Measurements from ENCODE around the gene SRC. TPM values are rescaled to one million over a fixed set of nuclear protein-coding genes. Genes with fewer than 3 reads are reported as not detected.

Gene SRC
- total RNA-seq, 1 donor from 2014 or later = 48.6 TPM

- no peaks in the 10 kb centered on the region for H3K4me1 ChIP-seq
- H3K36me3 ChIP-seq = no peaks in the 10 kb centered on the region
- intact Hi-C loops (cut with DNase I) = no loop called here
- H3K4me3 ChIP-seq = no peak overlapping the region
- TF ChIP-seq POLR2A (IDR thresholded peaks at IDR 0.05) = no peak
- TF ChIP-seq CTCF (IDR thresholded peaks at IDR 0.05) = no peak
- no peak for TF ChIP-seq POLR2AphosphoS5 (IDR thresholded peaks at IDR 0.05; ENCODE audit: insufficient read depth in 1 of 2, low read depth in 1 of 2)
- DNase-seq (ENCODE audit: extremely low spot score in 2 of 2) = no peak
- H3K9me3 ChIP-seq = no peaks in the 10 kb centered on the region
- no peak overlapping the region for H3K27ac ChIP-seq
- H3K27me3 ChIP-seq = no peaks in the 10 kb centered on the region
Observed at GRCh38 chr20:37442986-37443385, 97.0 kb downstream of the SRC start.

- intact Hi-C loops (cut with DNase I) = no loop called here
- H3K4me3 ChIP-seq = no peak overlapping the region
- no peak for DNase-seq (ENCODE audit: extremely low spot score in 2 of 2)
- H3K36me3 ChIP-seq = no peaks in the 10 kb centered on the region
- H3K9me3 ChIP-seq = no peaks in the 10 kb centered on the region
- H3K27ac ChIP-seq = no peak overlapping the region
- H3K4me1 ChIP-seq = no peaks in the 10 kb centered on the region
- TF ChIP-seq POLR2A (IDR thresholded peaks at IDR 0.05) (no peak), CTCF (IDR thresholded peaks at IDR 0.05) (no peak)
- no peaks in the 10 kb centered on the region for H3K27me3 ChIP-seq
Observed at GRCh38 chr20:37443596-37443995, 97.7 kb downstream of the SRC start.

GRCh38 chr20:37445041-37445440, 99.1 kb downstream of the SRC start:
- no peak overlapping the region for H3K27ac ChIP-seq
- no peak for DNase-seq (ENCODE audit: extremely low spot score in 2 of 2)

GRCh38 chr20:37446286-37447032, 100.5 kb downstream of the SRC start:
- Histone ChIP-seq H3K4me3 (no peak overlapping the region), H3K36me3 (no peaks in the 10 kb centered on the region), H3K27me3 (no peaks in the 10 kb centered on the region), H3K27ac (no peak overlapping the region), H3K4me1 (no peaks in the 10 kb centered on the region), H3K9me3 (no peaks in the 10 kb centered on the region)
- intact Hi-C loops (cut with DNase I) = no loop called here
- no peak for DNase-seq (ENCODE audit: extremely low spot score in 2 of 2)
- TF ChIP-seq POLR2A (IDR thresholded peaks at IDR 0.05) = no peak
- no peak for TF ChIP-seq CTCF (IDR thresholded peaks at IDR 0.05)
- no peak for TF ChIP-seq POLR2AphosphoS5 (IDR thresholded peaks at IDR 0.05; ENCODE audit: insufficient read depth in 1 of 2, low read depth in 1 of 2)

More at GRCh38 chr20:37445041-37445440, 99.1 kb downstream of the SRC start:
- Histone ChIP-seq H3K9me3 (no peaks in the 10 kb centered on the region), H3K27me3 (no peaks in the 10 kb centered on the region), H3K4me1 (no peaks in the 10 kb centered on the region), H3K4me3 (no peak overlapping the region), H3K36me3 (no peaks in the 10 kb centered on the region)
- TF ChIP-seq CTCF (IDR thresholded peaks at IDR 0.05) (no peak), POLR2A (IDR thresholded peaks at IDR 0.05) (no peak), POLR2AphosphoS5 (IDR thresholded peaks at IDR 0.05; ENCODE audit: insufficient read depth in 1 of 2, low read depth in 1 of 2) (no peak)
- intact Hi-C loops (cut with DNase I) = no loop called here

GRCh38 chr20:37447688-37448087, 101.7 kb downstream of the SRC start:
- no peak for TF ChIP-seq POLR2A (IDR thresholded peaks at IDR 0.05)
- no peak for TF ChIP-seq POLR2AphosphoS5 (IDR thresholded peaks at IDR 0.05; ENCODE audit: insufficient read depth in 1 of 2, low read depth in 1 of 2)
- TF ChIP-seq CTCF (IDR thresholded peaks at IDR 0.05) = no peak
- no peak for DNase-seq (ENCODE audit: extremely low spot score in 2 of 2)
- H3K4me3 ChIP-seq = no peak overlapping the region
- intact Hi-C loops (cut with DNase I) = no loop called here
- H3K4me1 ChIP-seq = no peaks in the 10 kb centered on the region
- no peaks in the 10 kb centered on the region for H3K36me3 ChIP-seq
- no peak overlapping the region for H3K27ac ChIP-seq
- no peaks in the 10 kb centered on the region for H3K9me3 ChIP-seq
- H3K27me3 ChIP-seq = no peaks in the 10 kb centered on the region
